ENCODE measurements around the gene FAM13A. TPM values are rescaled to one million over a fixed set of nuclear protein-coding genes. Genes with fewer than 3 reads are reported as not detected.

The FAM13A gene
- total RNA-seq, 1 donor from 2014 or later, result 32.2 TPM

GRCh38 chr4:88817740-88818139 is 239.2 kb downstream of the FAM13A start:
- peaks cover 47% of the 10 kb centered on the region for H3K4me1 ChIP-seq
- H3K36me3 ChIP-seq, result no peaks in the 10 kb centered on the region
- no peak for TF ChIP-seq POLR2AphosphoS5 (IDR thresholded peaks at IDR 0.05; ENCODE audit: insufficient read depth in 1 of 2, low read depth in 1 of 2)
- TF ChIP-seq CTCF (IDR thresholded peaks at IDR 0.05), result no peak
- TF ChIP-seq POLR2A (IDR thresholded peaks at IDR 0.05), result no peak
- no peak overlapping the region for H3K27ac ChIP-seq
- no peak overlapping the region for H3K4me3 ChIP-seq
- intact Hi-C loops (cut with DNase I), result loop anchor here (5.0 kb wide), 1 partner anchor 205 kb away; no protein-coding TSS in a partner anchor
- DNase-seq (ENCODE audit: extremely low spot score in 2 of 2), result no peak
- no peaks in the 10 kb centered on the region for H3K27me3 ChIP-seq
- no peaks in the 10 kb centered on the region for H3K9me3 ChIP-seq

- H3K4me1 ChIP-seq, result peaks cover 35% of the 10 kb centered on the region
- no peak overlapping the region for H3K4me3 ChIP-seq
- DNase-seq (ENCODE audit: extremely low spot score in 2 of 2), result no peak
- no peaks in the 10 kb centered on the region for H3K36me3 ChIP-seq
- TF ChIP-seq CTCF (IDR thresholded peaks at IDR 0.05) (no peak), POLR2AphosphoS5 (IDR thresholded peaks at IDR 0.05; ENCODE audit: insufficient read depth in 1 of 2, low read depth in 1 of 2) (no peak), POLR2A (IDR thresholded peaks at IDR 0.05) (no peak)
- intact Hi-C loops (cut with DNase I), result loop anchor here (5.0 kb wide), 1 partner anchor 206 kb away; no protein-coding TSS in a partner anchor
- H3K27me3 ChIP-seq, result no peaks in the 10 kb centered on the region
- H3K27ac ChIP-seq, result no peak overlapping the region
- no peaks in the 10 kb centered on the region for H3K9me3 ChIP-seq
Measured at GRCh38 chr4:88816360-88816759, 240.6 kb downstream of the FAM13A start.

- intact Hi-C loops (cut with DNase I), result no loop called here
- no peak overlapping the region for H3K27ac ChIP-seq
- DNase-seq (ENCODE audit: extremely low spot score in 2 of 2), result no peak
- no peaks in the 10 kb centered on the region for H3K9me3 ChIP-seq
- H3K4me3 ChIP-seq, result no peak overlapping the region
- TF ChIP-seq CTCF (IDR thresholded peaks at IDR 0.05) (no peak), POLR2A (IDR thresholded peaks at IDR 0.05) (no peak), POLR2AphosphoS5 (IDR thresholded peaks at IDR 0.05; ENCODE audit: insufficient read depth in 1 of 2, low read depth in 1 of 2) (no peak)
- H3K4me1 ChIP-seq, result peaks cover 15% of the 10 kb centered on the region
- H3K36me3 ChIP-seq, result no peaks in the 10 kb centered on the region
- H3K27me3 ChIP-seq, result no peaks in the 10 kb centered on the region
Measured at GRCh38 chr4:88814043-88814617, 242.9 kb downstream of the FAM13A start.

- Histone ChIP-seq H3K27me3 (no peaks in the 10 kb centered on the region), H3K9me3 (no peaks in the 10 kb centered on the region), H3K36me3 (no peaks in the 10 kb centered on the region), H3K27ac (no peak overlapping the region), H3K4me3 (no peak overlapping the region), H3K4me1 (peaks cover 14% of the 10 kb centered on the region)
- intact Hi-C loops (cut with DNase I), result no loop called here
- no peak for TF ChIP-seq POLR2A (IDR thresholded peaks at IDR 0.05)
- TF ChIP-seq POLR2AphosphoS5 (IDR thresholded peaks at IDR 0.05; ENCODE audit: insufficient read depth in 1 of 2, low read depth in 1 of 2), result no peak
- TF ChIP-seq CTCF (IDR thresholded peaks at IDR 0.05), result no peak
- DNase-seq (ENCODE audit: extremely low spot score in 2 of 2), result no peak
Measured at GRCh38 chr4:88813013-88813412, 244.0 kb downstream of the FAM13A start.

GRCh38 chr4:88812420-88812819 is 244.6 kb downstream of the FAM13A start:
- Histone ChIP-seq H3K27ac (no peak overlapping the region), H3K4me1 (peaks cover 11% of the 10 kb centered on the region), H3K27me3 (no peaks in the 10 kb centered on the region), H3K9me3 (no peaks in the 10 kb centered on the region), H3K4me3 (no peak overlapping the region), H3K36me3 (no peaks in the 10 kb centered on the region)
- no peak for DNase-seq (ENCODE audit: extremely low spot score in 2 of 2)
- TF ChIP-seq CTCF (IDR thresholded peaks at IDR 0.05) (no peak), POLR2AphosphoS5 (IDR thresholded peaks at IDR 0.05; ENCODE audit: insufficient read depth in 1 of 2, low read depth in 1 of 2) (no peak), POLR2A (IDR thresholded peaks at IDR 0.05) (no peak)
- intact Hi-C loops (cut with DNase I), result no loop called here

Measured in vagina (tissue), 2 donors.